ENCODE results near the gene RMDN3. TPM values are rescaled to one million over a fixed set of nuclear protein-coding genes. Genes with fewer than 3 reads are reported as not detected.

RMDN3 gene
- polyA plus RNA-seq, 2 of the 4 experiments (the other 2 are of a cell fraction): 15.4 to 16.9 TPM

- no peak for ATAC-seq
- H3K4me2 ChIP-seq: no peak overlapping the region
- WGBS (ENCODE audit: missing lambda C conversion rate): 61% methylated on average over 6 of the region's 6 CpGs
- H3K4me1 ChIP-seq: 0 out of 3 replicates have a peak, but pooled peaks cover 3% of the 10 kb centered on the region
- no peak for FAIRE-seq
- POLR2A ChIA-PET: no interaction called here
- no peak for TF ChIP-seq KDM1A (IDR thresholded peaks at IDR 0.05; ENCODE audit: low read depth)
- TF ChIP-seq HEYL (CRISPR knock-in tag; IDR thresholded peaks at IDR 0.05): no peak
- TF ChIP-seq BCL3 (IDR thresholded peaks at IDR 0.05): no peak
- TF ChIP-seq FOSB (CRISPR knock-in tag; IDR thresholded peaks at IDR 0.05): no peak
- TF ChIP-seq ZC3H11A (IDR thresholded peaks at IDR 0.05): no peak
- no peak for TF ChIP-seq ESRRA (IDR thresholded peaks at IDR 0.05; ENCODE audit: borderline replicate concordance, low read length)
- no peak for TF ChIP-seq ZFP36 (IDR thresholded peaks at IDR 0.05; ENCODE audit: borderline replicate concordance, partially characterized antibody)
- TF ChIP-seq, protein P1, sequence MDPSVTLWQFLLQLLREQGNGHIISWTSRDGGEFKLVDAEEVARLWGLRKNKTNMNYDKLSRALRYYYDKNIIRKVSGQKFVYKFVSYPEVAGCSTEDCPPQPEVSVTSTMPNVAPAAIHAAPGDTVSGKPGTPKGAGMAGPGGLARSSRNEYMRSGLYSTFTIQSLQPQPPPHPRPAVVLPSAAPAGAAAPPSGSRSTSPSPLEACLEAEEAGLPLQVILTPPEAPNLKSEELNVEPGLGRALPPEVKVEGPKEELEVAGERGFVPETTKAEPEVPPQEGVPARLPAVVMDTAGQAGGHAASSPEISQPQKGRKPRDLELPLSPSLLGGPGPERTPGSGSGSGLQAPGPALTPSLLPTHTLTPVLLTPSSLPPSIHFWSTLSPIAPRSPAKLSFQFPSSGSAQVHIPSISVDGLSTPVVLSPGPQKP (IDR thresholded peaks at IDR 0.05; ENCODE audit: low read depth, low read length): no peak
- no peak for TF ChIP-seq CHD2 (IDR thresholded peaks at IDR 0.05; ENCODE audit: low read length, partially characterized antibody)
- TF ChIP-seq FOSL2 (IDR thresholded peaks at IDR 0.05): no peak
- no peak for TF ChIP-seq FOSL2 (CRISPR knock-in tag; IDR thresholded peaks at IDR 0.05)
- no peak for TF ChIP-seq TFCP2L1 (CRISPR knock-in tag; IDR thresholded peaks at IDR 0.05)
- TF ChIP-seq KDM5A (IDR thresholded peaks at IDR 0.05): no peak
- no peak for TF ChIP-seq RAD21 (conservative IDR thresholded peaks at IDR 0.05 in 1 of 2, IDR thresholded peaks at IDR 0.05 in 1 of 2)
- TF ChIP-seq PHF8 (IDR thresholded peaks at IDR 0.05; ENCODE audit: borderline replicate concordance, low read depth): no peak
- no peak for TF ChIP-seq BHLHE40 (IDR thresholded peaks at IDR 0.05; ENCODE audit: low read depth, low read length)
- TF ChIP-seq POLR2A (IDR thresholded peaks at IDR 0.05; ENCODE audit: low read length): no peak
- TF ChIP-seq PBX3 (IDR thresholded peaks at IDR 0.05): no peak
- TF ChIP-seq JUN (IDR thresholded peaks at IDR 0.05): no peak
- no peak for TF ChIP-seq CTCF (IDR thresholded peaks at IDR 0.05)
- no peak for TF ChIP-seq EHMT2 (IDR thresholded peaks at IDR 0.05; ENCODE audit: low read depth)
- CTCF ChIA-PET: interaction anchor here (1.0 kb wide), 1 partner anchor 101 kb away, joined by 3 read pairs; no protein-coding TSS in a partner anchor
- H3K4me3 ChIP-seq: no peak overlapping the region
- no peaks in the 10 kb centered on the region for H3K9me3 ChIP-seq
- DNase-seq (ENCODE audit: low read depth in 1 of 2, low spot score in 1 of 2): no peak
- H3K27ac ChIP-seq: no peak overlapping the region
Observed at GRCh38 chr15:40756938-40757337, 1.9 kb upstream of the RMDN3 start.

GRCh38 chr15:40755812-40756208, 756 bp upstream of the RMDN3 start:
- DNase-seq (ENCODE audit: low read depth in 1 of 2, low spot score in 1 of 2): no peak
- FAIRE-seq: no peak
- CTCF ChIA-PET: interaction anchor here (0.7 kb wide), 1 partner anchor 185 kb away, joined by 3 read pairs; no protein-coding TSS in a partner anchor
- ATAC-seq: no peak
- 80% methylated on average over 10 of the region's 10 CpGs for WGBS (ENCODE audit: missing lambda C conversion rate)
- 0 out of 3 replicates have a peak, but pooled peaks cover 3% of the 10 kb centered on the region for H3K4me1 ChIP-seq
- H3K4me2 ChIP-seq: peak overlapping the region; percentile 80
- H3K9me3 ChIP-seq: no peaks in the 10 kb centered on the region
- POLR2A ChIA-PET: no interaction called here
- H3K4me3 ChIP-seq: peak overlapping the region; percentile 91
- H3K27ac ChIP-seq: peak overlapping the region; percentile 79 to 92
- TF ChIP-seq ZFP36 (IDR thresholded peaks at IDR 0.05; ENCODE audit: borderline replicate concordance, partially characterized antibody) (no peak), RARB (CRISPR knock-in tag; IDR thresholded peaks at IDR 0.05) (no peak), CBX8 (IDR thresholded peaks at IDR 0.05) (no peak), MYC (IDR thresholded peaks at IDR 0.05; ENCODE audit: borderline replicate concordance, low read length) (no peak), JUN (IDR thresholded peaks at IDR 0.05) (no peak), POLR2AphosphoS2 (conservative IDR thresholded peaks at IDR 0.05; ENCODE audit: low read length) (no peak), FOSB (CRISPR knock-in tag; IDR thresholded peaks at IDR 0.05) (no peak), EHMT2 (IDR thresholded peaks at IDR 0.05; ENCODE audit: low read depth) (no peak), E2F6 (IDR thresholded peaks at IDR 0.05; ENCODE audit: borderline replicate concordance, low read depth) (no peak), REST (IDR thresholded peaks at IDR 0.05) (no peak), ATOH8 (CRISPR knock-in tag; IDR thresholded peaks at IDR 0.05; ENCODE audit: low read depth) (no peak)
